Ovary (tissue), 3 donors: ENCODE measurements around the gene PCSK2.

Source experiments
- EP300 ChIP-seq: sonication (generic); formaldehyde crosslinking; IDR thresholded peaks from one replicate; pipeline ENCODE4 v1.6.1; 2017; ENCODE audit warnings: antibody characterized with exemption
- POLR2A ChIP-seq: fragments of 450-650 bp; IDR thresholded peaks from one replicate; pipeline ENCODE4 v1.6.1; 2017; ENCODE audit warnings: antibody characterized with exemption, mild to moderate bottlenecking, moderate library complexity
- TF ChIP-seq, protein P1 (sequence below), 3 donors: fragments of 450-650 bp in 2 of 3; fragments of 200-600 bp in 1 of 3; IDR thresholded peaks; one replicate each; pipeline versions ENCODE4 v1.5.1 to v1.8.0; 2016 to 2022; ENCODE audit warnings: antibody characterized with exemption in 3 of 3, mild to moderate bottlenecking in 1 of 3
- donor health status: DM: no; HTN: no; CAD: no.

DNA sequence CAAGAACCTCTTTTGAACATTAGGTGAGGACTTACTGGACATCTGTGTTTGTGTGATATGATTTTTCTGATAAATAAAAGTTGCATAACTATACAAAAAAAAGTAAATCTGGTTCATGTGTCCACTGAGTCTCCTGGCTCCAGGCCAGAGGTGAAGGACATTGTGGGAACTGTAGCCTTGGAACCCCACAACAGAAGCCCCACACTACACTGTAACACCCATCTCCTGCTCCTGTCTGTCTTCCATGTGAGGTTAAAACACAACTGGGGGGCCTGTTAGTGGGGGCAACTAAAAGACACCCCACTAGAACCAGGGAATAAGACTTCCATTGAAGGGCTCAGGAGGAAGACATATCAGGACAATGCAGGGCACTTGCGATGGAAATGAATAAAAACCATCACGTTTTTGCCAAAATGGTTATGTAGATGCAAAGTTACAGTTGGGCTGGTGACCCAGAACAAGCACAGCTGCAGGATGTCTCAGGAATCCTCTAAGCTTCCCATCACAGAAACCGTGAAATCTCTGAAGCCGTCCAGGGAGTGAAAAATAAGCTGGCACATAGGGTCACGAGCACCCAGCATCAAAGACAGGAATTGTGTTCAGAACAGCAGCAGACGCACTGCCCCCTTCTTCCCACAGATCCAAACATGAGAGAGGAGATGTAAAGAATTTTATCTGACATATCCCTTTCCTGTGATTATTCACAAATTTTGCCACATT is 36.7 kb upstream of the PCSK2 start:
- TF ChIP-seq POLR2A (no peak), EP300 (no peak)
- TF ChIP-seq, protein P1, sequence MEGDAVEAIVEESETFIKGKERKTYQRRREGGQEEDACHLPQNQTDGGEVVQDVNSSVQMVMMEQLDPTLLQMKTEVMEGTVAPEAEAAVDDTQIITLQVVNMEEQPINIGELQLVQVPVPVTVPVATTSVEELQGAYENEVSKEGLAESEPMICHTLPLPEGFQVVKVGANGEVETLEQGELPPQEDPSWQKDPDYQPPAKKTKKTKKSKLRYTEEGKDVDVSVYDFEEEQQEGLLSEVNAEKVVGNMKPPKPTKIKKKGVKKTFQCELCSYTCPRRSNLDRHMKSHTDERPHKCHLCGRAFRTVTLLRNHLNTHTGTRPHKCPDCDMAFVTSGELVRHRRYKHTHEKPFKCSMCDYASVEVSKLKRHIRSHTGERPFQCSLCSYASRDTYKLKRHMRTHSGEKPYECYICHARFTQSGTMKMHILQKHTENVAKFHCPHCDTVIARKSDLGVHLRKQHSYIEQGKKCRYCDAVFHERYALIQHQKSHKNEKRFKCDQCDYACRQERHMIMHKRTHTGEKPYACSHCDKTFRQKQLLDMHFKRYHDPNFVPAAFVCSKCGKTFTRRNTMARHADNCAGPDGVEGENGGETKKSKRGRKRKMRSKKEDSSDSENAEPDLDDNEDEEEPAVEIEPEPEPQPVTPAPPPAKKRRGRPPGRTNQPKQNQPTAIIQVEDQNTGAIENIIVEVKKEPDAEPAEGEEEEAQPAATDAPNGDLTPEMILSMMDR (IDR thresholded peaks at IDR 0.05): no peak
